ENCODE data around the gene KRTAP9-9.
"Not testable (repeated sequence)": the region's sequence is repeated elsewhere in the genome, so short reads cannot be mapped to it uniquely, and the experiment has no call there.

Gene KRTAP9-9

DNA sequence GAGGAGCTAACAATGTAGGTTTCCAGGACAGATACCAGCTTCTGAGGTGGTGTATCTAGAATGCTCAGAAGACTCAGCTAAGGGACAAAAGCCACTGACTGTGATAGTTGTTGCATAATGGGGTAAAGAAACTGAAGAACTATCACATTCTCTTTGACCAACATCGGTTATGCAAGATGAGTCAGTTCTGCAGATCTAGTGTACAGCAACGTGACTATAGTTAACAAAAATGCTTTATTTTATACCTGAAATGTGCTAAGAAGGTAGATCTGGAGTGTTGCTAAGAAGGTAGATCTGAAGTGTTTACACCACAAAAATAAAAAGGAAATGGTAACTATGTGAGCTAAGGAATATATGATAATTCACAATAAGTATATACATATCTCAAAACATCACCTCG lies 12.5 kb downstream of the KRTAP9-9 start:
- peak; percentile 52 for DNase-seq

DNA sequence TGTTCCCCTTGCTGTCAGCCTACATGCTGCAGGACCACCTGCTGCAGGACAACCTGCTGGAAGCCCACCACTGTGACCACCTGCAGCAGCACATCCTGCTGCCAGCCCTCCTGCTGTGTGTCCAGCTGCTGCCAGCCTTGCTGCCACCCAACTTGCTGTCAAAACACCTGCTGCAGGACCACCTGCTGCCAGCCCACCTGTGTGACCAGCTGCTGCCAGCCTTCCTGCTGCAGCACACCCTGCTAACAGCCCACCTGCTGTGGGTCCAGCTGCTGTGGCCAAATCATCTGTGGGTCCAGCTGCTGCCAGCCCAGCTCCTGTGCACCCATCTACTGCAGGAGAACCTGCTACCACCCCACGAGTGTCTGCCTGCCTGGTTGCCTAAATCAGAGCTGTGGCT lies 16.1 kb downstream of the KRTAP9-9 start:
- not testable (repeated sequence) for DNase-seq

DNA sequence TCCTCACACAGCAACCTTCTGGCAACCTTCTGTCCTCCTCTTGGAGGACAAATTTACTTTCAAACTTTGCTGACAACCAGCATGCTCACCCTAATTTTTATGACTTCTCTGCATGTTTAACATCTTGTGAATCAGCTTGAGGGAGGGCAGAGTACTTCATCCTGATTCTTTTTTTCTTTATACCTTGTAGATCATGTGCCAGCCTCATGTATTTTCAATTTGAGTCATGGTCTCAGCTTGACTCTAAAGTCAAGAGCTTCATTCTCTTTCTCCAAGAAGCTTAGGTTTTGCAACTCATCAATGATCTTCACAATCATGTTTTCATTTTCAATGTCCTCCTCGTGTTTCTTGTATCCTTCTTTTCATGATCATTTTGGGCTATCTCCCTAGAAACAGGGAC lies 16.7 kb downstream of the KRTAP9-9 start:
- DNase-seq: no peak

DNA sequence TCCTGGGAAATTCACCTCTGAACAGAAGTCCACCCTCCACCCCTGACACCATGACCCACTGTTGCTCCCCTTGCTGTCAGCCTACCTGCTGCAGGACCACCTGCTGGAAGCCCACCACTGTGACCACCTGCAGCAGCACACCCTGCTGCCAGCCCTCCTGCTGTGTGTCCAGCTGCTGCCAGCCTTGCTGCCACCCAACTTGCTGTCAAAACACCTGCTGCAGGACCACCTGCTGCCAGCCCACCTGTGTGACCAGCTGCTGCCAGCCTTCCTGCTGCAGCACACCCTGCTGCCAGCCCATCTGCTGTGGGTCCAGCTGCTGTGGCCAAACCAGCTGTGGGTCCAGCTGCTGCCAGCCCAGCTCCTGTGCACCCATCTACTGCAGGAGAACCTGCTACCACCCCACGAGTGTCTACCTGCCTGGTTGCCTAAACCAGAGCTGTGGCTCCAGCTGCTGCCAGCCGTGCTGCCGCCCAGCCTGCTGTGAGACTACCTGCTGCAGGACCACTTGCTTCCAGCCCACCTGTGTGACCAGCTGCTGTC lies 20.5 kb downstream of the KRTAP9-9 start, which contains the start of gene KRTAP9-7:
Gene KRTAP9-7, plus strand, starts transcription at position 51 of the 543 bp plus-strand sequence. Its CDS starts 0 bp downstream, at position 51.
- not testable (repeated sequence) for DNase-seq

DNA sequence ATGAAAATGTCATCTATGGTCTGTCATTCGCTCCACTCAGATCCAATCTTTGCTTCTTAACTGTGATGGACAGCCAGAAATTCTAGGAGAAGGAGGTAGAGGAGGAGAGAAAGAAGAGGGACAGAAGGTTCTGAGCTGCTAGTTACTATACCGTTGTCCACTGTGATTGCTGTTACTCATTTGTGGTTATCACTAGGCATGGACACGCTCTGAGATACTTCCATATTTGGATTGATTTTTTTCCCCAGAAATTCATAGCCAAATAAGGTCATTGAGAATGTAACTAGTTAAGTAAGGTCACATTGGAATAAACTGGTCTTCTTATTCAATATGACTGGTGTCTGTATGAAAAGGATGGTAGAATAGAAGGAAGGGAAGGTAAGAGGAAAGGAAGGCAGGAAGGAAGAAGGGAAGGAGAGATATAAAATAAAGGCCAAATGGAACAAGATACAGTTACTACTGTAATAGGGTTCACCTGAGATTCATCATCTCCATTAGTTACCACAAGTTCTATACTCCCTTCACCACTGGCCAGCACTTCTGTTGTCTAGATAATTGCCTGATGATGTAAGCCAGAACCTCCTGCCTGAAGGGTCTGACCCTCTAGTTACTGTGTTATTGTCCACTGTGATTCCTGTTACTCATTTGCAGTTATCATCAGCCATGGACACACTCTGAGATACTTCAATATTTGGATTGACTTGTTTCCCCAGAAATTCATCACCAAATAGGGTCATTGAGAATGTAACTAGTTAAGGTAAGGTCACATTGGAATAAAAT lies 23.2 kb downstream of the KRTAP9-9 start:
- no peak for DNase-seq

DNA sequence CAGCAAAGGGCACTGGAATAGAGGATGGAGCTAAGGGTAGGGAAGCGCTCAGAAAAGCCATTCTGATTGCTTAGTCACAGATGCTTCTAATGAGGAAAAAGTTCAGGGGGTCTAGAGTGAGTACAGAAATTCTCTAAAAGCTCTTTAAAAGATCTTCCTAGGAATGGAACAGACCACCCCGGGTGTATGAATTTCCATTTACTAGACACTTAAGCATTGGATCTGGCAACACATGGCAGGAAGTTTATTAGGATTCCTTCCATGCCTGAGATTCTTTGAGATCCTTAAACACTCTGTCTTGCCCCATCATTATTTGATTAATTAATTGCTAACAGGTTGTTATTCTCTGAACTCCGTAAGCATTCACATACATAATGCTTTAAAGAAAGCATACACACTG lies 28.9 kb downstream of the KRTAP9-9 start:
- no peak for DNase-seq

DNA sequence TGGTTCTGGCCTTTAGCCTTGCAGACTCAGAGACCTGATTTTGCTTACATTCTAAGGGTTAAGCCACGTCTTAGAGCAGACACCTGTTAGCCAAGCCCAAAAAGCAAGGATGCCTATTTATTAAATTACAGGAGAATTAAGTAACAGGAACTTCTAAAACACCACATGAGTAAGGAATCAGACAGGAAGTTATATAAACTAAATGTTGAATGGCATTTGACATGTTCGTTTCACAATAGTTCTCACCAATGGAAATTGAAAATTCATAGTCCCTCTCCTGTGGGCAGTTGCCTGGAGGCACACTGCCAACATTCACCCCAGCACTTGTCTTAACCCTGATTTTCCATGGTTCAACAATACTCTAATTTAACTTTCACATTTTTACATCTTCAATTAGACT lies 29.4 kb downstream of the KRTAP9-9 start:
- DNase-seq: peak; percentile 2

DNA sequence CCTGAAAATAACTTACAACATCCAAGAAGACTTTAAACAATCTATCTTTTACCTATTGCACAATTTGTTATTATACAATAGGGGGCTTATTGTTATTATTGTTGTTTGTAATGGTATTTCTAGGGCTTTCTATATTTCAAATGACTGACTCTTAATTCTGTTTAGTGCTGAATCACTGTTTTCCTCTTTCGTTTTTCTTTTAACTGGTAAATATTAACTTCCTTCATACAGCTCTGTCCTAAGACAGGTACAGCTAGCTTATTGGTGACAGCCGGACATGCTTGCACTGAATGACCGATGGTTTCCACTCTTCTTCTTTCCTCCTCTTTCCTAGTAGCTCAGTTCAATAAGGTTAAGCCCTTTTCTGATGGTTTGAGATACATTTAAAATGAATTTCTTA lies 31.9 kb downstream of the KRTAP9-9 start:
- no peak for DNase-seq

DNA sequence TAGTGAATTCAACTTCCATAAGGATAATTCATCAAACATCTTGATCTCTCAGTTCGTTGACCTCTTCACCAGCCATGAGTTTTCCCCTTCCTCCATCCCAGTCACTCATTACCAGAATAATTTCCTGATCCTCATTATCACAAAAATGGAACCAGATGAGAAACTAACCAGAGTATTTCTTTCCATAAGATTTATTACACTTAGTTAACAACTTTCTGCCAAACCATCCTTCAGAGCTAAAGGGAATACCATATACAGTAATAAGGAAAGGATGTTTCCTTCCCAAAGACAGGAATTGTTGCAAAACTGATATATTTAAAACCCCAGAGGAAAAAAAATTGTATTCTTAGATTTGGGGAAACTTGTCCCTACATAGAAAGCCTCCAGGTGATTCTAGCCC lies 38.8 kb downstream of the KRTAP9-9 start:
- no peak for DNase-seq

DNA sequence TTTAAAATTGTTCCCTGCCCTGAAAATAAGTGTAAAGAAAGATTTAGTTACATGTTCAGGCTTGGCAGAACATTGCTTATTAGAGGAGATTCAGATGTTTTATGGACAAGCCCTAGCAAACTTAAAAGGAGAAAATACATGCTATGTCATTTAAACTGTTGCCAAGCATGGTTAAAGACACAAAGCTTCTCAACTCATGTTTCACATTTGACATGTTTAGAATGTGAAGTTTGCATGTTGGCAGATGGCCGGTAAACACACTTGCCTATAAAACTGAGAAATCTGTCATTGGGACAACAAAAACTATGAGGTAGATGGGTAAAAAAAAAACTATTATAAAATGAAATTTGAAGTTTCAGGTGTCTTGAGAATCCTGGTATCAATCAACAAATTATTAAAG lies 41.7 kb downstream of the KRTAP9-9 start:
- DNase-seq: no peak

DNA sequence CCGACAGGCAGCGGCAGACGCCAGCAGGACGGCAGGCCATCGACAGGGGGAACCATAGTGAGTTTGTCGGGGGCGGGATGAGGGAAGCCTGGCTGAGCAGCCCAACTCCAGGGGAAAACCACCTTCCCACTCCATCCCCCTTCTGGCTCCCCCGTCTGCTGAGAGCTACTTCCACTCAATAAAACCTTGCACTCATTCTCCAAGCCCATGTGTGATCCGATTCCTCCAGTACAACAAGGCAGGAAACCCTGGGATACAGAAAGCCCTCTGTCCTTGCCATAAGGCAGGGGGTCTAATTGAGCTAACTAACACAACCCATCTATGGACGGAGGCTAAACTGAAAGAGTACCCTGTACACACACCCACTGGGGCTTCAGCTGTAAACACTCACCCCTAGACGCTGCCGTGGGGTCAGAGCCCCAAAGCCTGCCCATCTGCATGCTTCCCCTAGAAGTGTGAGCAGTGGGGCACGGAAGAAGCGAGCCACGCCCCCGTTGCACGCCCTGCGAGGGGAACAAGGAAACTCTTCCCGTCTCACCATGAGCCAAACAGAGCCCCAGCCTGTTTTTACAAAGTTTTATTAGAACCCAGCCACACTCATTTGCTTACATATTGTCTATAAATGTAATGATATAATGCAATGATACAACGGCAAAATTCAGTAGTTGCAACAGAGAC lies 43.4 kb downstream of the KRTAP9-9 start:
- DNase-seq: no peak

DNA sequence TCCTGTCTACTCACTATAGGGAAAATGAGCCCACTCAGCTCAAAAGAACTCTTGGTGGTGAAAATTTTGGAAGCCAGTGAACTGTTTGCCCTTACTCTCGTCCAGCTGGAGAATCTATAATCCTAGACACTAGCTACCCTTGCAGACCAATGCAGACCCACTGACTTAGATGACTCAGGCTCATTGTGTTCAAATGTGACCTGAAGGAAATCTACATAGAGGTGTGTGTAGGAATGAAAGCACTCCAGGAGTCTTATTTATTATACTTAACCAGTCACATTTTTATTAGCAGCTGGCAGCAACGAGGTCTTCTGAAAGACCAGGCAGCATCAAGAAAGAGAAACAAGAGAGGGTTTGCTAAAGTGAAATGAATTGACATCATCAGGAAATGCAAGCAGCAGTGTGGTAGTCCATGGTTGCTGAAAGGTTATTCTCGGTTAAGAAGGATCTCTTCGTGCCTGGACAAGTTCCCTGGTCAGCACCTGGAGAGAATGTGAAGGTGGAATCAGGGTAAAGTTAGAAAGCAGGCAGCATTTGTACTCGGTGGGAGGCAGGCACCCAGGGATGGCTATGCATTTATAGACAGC lies 46.1 kb downstream of the KRTAP9-9 start:
- no peak for DNase-seq

DNA sequence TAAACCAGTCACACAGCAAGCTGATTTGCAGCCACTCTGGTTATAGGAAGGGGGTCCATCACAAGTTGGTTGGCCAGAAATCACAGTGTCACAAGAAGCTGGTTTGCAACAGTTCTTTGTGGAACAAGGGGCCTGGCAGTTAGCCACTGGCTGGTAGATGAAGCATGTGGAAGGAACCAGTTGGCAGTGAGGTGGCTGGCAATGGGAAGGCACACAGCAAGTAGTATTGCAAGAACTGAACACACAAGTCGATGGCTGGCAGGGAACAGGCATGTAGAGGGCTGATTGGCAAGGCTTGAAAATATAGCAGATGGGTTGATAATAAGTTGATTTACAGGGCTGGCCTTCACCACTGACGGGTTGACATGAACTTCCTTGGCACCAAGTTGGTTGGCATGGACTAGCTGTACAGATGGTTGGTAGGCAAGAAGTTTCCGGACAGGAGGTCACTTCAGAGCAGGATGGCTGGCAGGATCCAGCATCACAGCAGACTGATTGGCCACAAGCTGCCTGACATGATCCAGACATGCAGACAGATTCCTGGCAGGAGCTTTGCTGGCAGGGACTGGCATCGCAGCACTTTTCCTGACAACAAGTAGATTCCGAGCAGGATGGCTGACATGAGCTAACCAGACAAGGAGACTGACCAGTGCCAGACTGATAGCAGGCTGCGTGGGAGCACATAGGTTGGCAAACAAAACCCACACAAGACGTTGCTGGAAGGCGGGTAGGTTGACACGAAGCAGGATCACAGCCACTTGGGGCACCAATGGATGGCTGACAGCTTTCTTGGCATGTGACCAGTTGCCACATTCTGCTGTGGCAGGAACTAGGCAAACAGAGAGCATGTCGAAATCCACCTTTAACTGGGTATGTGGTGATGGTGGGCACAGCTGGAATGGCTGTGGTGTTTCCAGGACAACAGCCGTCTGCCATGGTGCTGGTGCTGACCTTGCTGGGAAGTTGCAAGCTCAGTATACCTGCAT lies 47.0 kb downstream of the KRTAP9-9 start, which contains the start of gene KRTAP29-1:
Gene KRTAP29-1, minus strand, starts transcription at position 936 of the 986 bp plus-strand sequence. Its CDS starts 0 bp downstream, at position 936.
- DNase-seq: peak; percentile 68

DNA sequence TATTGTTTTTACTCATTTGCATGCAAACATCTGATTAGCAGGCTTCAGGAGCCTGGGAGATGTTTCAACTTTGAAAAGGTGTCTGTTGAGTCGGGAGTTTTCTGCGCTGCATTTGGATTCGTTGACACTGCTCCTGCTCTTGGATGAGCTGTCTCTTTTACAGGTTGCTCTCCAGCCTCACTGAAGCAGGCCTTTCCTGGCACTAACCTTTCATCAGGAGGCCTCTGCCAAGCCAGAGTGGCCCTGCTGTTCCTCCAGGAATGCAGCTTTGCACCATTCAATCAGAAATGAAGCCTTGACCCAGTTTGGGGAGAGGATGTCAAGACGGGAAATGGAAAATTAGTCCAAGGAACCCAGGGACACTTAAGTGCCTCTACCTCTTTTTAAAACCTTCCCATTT lies 47.8 kb downstream of the KRTAP9-9 start:
- no peak for DNase-seq

DNA sequence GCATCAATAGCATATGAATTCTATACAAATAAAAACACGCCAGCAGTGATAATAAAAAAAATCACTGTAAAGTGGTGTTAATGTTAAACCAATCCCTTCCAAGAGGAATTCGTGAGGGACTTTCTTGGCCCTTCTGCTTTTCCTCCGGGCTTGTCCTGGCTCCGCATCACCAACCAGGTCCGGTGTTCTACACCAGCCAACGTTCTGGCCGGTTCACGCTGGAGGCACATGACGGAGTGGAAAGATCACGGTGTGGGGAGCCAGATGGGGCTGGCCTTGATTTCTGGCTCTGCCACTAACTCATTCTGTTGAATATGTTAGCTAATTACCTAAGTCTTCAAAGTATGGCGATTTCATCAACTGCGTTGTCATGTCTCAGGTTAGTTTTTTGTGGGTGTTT lies 48.9 kb downstream of the KRTAP9-9 start:
- DNase-seq: no peak

Measured in MV-4-11 (cell line).